Activated CD8-positive, alpha-beta memory T cell treated with anti-CD3 and anti-CD28 coated beads, Interleukin-2, amount 50 U/mL, for 1 hour (primary cell): Measurements from ENCODE around the gene TRPM5.

Experiments used
- DNase-seq: peaks from one replicate; pipeline ENCODE4 v3.0.0-alpha.2; 2020; ENCODE audit errors: extremely low read depth

TRPM5 gene

DNA sequence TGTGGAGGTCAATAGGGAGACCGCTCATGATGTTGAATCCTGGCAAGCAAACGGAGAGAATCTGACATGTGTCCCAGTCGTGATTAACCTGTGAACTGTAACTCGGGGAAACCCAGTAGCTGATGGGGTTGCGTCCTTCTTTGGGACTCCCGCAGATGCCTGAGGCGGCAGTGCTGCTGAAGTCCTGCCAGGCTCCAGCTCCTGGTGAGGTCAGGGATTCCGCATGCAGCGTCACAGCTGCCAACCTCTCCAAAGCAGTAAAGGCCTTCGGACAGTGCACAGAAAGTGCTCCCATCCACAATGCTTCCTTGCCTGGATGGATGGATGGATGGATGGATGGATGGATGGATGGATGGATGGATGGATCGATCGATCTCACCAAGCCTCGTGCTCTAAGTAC lies 14.0 kb upstream of the TRPM5 start:
- no peak for DNase-seq

GRCh38 chr11:2453436-2453835 lies 9.1 kb upstream of the TRPM5 start:
- no peak for DNase-seq

GRCh38 chr11:2452321-2453012 lies 8.2 kb upstream of the TRPM5 start:
- DNase-seq, result no peak

DNA sequence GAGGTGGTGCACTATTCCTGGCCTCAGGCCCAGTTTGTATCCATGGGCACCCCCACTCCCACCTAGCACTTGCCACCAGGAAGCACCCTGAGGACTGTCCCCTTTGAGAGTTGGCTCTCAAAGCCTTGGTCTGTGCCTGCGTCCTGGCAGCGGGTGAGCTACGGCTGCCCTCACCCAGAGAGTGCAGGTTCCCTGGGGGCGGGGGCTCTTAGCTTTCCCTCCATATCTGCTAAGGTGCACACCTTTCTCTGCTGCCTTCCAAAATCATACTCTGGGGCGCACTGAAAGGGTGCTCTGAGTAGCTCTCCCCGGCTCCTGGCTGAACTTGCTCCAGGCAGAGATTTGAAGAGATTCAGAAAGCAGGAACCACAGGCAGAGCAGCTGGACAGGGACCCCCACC lies 7.6 kb upstream of the TRPM5 start:
- no peak for DNase-seq

- no peak for DNase-seq
Observed at GRCh38 chr11:2451336-2451735, 7.0 kb upstream of the TRPM5 start.

GRCh38 chr11:2450321-2451041 lies 6.2 kb upstream of the TRPM5 start:
- no peak for DNase-seq

DNA sequence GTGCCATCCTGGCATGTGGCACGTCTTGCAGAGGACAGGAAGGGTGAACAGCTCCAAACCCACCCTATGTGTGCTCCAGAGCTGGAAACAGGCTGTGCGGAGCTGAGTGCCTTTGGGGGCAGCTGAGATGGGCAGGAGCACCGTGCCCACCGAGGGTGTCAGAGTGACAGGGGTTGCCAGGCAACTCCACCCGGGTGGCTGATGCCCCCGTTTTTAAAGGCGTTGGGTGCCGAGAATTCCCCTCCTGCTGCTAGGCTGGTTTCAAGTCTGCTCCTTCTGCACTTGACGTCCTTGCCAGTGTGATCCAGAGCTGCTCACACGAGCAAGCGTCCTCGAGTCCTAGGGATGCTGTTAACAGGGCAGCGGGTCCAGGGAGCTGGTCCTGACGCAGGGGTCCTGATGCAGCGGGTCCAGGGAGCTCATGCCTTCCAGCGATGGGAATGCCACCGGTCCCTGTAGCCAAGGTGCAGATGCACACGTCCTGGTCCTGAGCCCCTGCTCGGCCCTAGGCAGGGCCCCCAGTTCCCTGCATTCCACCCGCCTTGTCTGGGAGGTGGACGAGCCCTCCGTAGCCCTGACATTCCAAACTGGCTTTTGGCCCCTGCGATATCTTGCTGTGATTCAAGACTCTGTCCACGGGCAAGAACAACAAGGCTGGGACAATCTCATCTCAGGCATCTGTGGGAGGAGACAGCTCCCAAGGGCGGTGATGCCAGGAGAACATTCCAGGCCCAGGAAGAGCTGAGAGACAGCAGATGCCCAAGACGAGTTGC lies 5.4 kb upstream of the TRPM5 start:
- no peak for DNase-seq

DNA sequence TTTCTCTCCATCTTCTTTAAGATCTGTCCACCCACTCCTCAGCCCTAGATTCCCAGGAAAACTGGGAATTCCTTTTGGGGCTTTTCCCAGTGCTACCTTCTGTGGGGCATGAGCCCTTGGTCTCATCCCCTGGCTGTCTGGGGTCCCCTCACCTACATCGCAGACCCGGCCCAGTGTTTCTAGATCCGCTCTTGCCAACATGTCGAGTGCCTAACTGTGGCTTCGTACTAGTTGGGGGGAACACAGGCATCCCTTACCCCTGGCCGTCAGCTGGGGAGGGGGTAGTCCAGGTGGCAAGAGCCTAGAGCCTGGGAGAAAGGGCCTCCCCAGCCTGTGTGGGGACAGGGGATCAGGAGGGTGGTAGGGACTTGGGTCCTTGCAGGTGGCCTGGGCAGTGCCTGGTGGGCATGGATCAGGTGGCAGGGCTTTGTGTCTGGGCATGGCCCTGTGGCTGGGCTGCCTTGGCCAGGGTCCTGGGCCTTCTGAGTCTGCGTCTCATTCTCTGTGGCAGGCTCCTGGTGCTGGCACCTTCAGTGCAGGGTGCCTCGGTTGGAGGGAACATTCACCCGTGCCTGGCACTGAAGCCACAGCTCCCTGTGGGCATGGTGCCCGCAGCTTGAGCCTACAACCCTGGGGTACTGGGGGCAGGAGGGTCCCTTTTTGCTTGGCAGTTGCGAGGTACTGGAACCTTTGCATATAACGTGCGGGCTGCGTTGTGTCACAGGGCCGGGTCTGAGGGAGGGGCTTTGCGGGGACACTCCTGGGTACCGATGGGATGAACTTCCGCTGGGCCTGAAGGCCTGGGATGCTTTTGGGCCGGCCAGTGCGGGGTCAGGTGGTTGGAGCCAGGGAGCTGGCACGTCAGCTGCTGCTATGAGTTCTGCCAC lies 4.6 kb upstream of the TRPM5 start:
- no peak for DNase-seq

- no peak for DNase-seq
Observed at GRCh38 chr11:2447951-2448650, 3.8 kb upstream of the TRPM5 start.

- DNase-seq, result no peak
Observed at GRCh38 chr11:2447253-2447950, 3.1 kb upstream of the TRPM5 start.

- no peak for DNase-seq
Observed at GRCh38 chr11:2446590-2447252, 2.4 kb upstream of the TRPM5 start.

DNA sequence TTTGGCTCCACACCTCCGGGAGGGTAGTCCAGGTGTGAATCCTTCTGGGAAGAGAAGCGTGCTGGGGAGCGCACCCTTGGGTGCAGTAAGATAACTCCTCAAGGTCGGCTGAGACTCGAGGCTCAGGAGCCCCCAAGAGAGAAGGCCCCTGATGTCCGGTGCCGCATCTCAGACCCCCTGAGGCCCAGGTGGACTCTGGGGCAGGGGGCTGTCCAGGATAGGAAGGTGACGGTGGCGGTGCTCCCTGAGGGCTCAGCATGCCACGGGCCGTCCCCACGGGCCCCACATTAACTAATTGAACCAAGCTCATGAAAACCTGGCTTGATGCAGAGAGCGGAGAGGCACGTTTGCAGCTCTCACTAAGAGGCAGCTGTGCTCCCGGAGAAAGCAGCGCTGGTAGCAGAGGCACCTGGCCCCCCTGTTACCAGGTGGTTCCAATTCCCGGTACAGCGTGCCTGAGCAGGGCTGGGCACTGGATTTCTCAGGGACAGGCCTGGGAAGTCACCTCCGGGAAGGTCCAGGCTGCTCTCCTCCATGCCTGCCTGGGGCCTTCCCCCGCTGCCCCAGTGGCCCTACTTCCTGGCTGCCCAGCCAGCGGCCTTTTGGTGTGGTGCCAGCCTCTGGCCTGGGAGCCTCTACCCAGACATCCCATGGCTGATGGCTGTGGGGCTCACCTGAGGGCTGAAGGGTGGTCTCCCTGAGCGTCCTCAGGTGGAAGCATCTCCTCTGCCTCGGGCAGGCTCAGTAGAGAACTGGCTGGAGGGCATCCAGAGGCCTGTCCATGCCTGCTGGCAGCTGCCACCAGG lies 1.6 kb upstream of the TRPM5 start:
- DNase-seq, result no peak

DNA sequence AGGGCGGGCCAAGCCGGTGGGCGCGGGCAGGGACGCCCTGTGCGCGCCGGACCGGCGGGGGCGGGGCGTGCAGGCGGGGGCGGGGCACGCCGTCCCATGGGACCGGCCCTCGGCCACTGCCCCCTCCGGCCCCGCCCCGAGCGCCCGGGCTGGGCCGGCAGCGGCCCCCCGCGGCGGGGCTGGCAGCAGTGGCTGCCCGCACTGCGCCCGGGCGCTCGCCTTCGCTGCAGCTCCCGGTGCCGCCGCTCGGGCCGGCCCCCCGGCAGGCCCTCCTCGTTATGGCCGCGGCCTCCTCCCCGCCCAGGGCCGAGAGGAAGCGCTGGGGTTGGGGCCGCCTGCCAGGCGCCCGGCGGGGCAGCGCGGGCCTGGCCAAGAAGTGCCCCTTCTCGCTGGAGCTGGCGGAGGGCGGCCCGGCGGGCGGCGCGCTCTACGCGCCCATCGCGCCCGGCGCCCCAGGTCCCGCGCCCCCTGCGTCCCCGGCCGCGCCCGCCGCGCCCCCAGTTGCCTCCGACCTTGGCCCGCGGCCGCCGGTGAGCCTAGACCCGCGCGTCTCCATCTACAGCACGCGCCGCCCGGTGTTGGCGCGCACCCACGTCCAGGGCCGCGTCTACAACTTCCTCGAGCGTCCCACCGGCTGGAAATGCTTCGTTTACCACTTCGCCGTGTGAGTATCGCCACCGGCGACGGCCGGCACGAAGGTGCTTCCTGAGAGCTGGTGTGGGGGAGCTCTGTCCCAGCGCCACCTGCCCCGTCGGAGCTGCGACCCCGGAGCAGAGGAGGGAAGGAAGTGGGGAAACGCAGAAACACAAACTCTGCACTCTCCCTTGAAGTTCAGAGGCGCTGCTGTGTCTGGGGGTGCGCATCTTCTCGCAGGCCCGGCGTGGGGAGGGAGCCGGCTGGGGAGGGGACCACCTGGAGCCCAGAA lies 769 bp upstream of the TRPM5 start, which contains the start of gene KCNQ1:
Gene KCNQ1, plus strand, starts transcription at position 188 of the 925 bp plus-strand sequence. Its CDS starts 91 bp downstream, at position 279.
- no peak for DNase-seq

- DNase-seq, result no peak
Observed at GRCh38 chr11:2443406-2443805, 908 bp downstream of the TRPM5 start.

DNA sequence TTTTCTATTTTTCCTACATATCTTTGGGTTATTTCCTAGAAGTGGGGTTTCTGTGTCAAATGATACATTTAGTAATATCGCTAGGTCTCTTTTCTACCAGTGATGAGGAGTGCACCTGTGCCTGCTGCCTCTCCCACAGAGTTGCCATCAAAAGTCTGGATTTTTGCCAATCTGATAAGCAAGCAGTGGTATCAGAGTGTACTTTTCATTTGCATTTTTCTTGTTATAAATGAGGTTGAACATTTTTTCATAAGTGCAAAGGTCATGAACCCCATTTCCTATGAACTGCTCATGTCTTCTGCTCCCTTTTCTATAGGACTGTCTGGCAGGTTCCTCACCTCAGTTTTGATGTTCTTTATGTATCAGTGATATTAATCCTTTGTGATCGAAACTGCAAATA lies 1.7 kb downstream of the TRPM5 start:
- DNase-seq, result no peak

GRCh38 chr11:2441171-2441570 lies 3.1 kb downstream of the TRPM5 start:
- no peak for DNase-seq

DNA sequence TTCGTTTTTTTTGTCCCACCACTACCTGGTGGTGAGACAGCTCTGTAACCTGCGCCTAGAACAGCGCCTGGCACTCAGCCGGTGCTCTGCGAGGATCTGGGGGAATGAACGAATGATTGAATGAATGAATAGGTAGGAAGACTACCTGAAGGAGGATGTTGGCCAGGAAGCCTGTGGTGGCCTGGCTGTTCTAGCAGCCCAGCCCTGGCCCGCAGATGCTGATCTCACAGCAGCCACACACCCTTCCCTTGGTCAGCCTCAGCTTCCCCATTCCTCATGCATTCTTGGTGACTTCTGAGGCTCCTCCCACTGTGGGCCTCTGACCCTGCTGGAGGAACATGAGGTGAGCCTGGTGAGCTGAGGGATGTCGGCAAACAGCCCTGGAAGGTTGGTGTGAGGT lies 3.7 kb downstream of the TRPM5 start:
- DNase-seq, result no peak

GRCh38 chr11:2439820-2440219 lies 4.5 kb downstream of the TRPM5 start:
- DNase-seq, result no peak
